GM19035 (cell line): Measurements from ENCODE around the gene WDCP.
A peak's percentile ranks its signal among the peaks of the same experiment; 100 is the strongest.
"Not testable (repeated sequence)": the region's sequence is repeated elsewhere in the genome, so short reads cannot be mapped to it uniquely, and the experiment has no call there.

Experiments used
- ATAC-seq: cut with Tn5 transposase; IDR thresholded peaks from one replicate; pipeline ENCODE4 v1.9.1; 2021; ENCODE audit not compliant: unreplicated experiment

Gene WDCP

DNA sequence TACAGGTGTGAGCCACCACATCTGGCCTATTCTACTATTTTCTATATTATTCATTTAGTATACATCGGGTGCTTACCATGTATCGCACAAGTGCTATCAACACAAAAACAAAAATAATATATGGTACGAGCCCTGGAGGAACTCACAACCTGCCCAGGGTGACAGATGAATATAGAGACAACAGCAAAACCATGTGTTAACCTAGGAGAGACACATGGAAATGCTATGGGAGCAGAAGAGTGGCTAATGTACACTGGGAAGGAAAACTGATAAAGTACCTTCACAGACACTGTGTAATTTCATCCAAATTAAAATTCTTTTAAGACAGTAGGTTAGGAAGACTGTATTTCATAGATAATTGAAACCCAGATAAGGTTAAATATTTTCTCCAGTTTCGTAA is 25.1 kb upstream of the WDCP start:
- no peak for ATAC-seq

DNA sequence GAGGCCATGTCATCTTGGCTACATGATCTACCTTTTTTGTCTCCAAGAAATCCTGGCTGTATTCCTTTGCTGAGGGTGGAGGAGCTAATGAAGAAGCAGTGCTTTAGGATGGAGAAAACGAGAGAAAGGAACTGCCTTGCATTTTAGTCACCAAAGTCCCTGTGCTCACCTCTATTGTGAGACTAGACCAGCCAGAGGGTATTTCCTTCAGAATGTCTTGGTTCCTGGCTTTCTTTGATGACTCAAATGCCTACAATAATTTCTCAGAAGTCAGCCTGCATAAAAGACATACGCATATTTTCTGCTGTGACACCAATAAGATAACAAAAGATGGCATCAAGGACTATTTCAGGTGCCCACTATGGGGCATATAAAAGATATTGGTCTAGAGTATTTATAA is 18.1 kb upstream of the WDCP start:
- ATAC-seq, result no peak

DNA sequence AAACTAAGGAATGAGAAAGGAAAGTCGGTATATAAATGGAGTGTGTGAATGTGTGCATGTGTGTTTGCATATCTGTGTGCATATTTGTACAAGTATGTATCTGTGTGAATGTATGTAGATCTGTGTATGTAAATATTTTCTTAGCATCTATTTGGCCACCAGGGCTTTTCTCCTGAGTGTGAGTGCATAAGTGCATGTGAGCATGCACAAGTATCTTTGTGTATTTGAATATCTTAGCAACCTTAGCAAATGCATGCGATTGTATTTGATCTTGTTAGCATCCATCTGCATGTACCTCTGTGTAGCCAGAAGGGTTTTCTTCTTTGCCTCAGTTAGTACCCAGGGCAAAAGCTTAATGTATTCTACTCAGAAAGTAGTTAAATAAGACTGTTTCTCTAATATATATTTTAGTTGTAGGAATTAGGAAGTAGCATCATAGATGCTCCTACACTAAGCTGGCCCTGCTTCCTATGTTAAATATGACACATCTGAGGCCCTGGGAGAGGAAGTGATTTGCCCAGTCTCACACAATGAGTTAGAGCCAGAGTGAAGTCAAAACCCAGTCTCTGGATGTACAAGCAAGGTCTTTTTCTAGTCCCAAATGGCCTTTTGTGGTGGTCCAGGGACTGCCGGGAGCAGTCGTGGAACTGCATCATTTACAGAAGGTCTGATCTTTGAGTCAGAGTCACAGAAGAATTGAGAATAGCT is 11.5 kb upstream of the WDCP start:
- no peak for ATAC-seq

DNA sequence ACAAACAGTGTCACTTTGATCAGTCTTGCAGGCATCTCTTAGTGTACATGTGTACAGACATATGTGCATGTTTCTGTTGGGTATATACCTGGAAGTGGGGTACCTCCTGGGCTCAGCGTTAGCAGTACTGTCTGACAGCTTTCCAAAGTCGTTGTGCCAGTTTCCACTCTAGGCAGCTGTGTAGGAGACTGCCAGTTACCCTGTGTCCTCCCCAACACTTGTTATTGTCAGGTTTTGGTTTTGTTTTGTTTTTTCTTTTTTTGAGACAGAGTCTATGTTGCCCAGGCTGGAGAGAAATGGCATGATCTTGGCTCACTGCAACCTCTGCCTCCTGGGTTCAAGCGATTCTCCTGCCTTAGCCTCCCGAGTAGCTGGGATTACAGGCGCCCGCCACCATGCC is 8.6 kb upstream of the WDCP start:
- no peak for ATAC-seq

- ATAC-seq, result no peak
Observed at GRCh38 chr2:24054366-24055010, 7.3 kb upstream of the WDCP start.

DNA sequence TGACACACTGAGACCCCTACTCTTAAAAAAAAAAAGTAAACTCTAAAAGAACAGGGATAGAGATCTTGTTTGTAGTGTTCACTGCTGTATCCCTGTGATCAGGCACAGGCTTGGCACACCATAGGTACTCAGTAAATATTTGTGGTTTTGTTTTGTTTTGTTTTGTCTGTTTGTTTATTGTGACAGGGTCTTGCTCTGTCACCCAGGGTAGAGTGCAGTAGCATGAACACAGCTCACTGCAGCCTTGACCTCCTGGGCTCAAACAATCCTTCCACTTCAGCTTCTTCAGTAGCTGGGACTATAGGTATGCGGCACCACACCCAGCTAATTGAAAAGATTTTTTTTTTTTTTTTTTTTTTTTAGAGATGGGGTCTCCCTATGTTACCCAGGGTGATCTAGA is 5.8 kb upstream of the WDCP start:
- no peak for ATAC-seq

DNA sequence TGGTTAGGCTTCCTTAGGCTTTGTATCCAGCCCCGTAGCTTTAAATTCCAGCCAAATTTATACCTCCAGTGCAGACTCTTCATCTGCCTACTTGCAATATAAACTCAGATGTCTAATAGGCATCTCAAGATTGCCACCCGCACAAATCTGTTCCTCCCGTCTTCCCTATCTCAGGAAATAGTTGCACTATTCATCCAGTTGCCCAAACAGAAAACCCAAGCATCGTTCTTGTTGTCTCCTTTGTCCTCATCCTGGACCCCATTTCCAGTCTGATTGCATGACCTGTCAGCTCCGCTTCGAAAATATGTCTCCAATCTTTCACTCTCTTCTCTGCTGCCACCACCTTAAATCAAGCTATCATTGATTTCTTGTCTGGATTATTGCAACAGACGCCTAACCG is 4.6 kb upstream of the WDCP start:
- no peak for ATAC-seq

DNA sequence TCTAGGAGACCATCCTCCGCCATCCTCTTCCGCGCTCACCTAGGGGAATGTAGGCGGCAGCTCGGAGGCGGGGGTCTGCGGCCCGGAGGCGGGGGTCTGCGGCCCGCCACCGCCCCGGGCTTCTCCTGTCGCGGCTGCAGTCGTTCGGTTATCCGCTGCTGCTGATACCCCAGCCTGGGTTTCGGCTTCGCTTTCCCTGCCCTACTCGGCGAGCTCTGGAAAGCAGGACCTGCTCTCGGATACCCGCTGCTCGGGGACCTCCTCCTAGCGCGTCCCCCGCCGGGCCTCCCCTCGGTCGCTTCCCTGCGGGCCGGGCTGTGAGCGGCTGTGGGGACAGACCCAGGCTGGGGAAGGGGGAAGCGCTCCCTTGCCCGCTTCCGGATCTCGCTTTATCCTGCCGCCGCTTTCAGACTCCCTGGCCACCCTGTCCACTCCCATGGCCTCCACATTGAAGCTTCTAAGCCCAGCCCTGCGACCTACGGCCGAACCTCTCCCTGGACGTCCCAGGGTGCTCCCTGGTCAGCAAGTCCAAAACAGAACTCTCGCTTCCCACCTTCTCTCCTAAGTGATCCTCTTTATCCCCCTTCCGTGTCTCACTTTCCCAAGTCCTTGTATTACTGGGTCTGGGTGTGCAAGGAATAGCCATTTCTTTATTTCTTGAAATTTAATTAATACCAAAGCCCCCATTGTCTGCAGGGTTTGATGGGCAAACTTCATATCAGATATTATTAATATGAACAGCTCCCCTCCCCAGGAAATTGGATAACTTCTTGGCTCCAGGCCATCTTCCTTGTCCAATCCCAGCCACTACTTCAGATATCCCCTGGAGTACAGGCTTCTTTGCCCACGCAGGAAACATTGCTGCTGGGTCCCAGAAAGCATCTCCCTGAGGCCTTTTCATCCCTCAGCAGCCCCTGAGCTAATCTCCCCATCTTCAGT is 3.1 kb upstream of the WDCP start:
- no peak for ATAC-seq

DNA sequence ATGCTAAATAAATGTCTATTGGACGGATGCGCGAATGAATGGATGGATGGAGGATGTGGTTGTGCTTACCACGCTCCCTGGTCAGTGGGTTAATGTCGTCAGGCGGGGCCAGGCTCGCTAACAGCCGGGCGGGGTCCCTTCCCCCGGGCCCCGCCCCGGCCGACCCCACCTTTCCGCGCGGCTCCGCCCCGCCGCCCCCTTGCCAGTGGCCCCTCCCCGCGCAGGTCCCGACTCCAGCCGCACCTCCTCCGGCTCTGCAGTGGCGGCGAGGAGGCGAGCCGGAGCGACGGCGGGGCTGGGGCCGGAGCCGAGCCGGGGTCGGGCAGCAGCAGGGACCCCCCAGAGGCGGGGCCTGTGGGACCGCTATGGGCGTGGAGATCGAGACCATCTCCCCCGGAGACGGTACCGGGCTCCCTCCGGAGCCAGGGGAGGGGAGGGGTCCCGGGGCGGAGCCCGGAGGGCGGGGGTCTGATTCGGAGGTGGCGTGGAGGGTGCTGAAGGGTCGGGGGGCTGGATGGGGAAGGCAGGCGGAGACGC is 2.4 kb upstream of the WDCP start, which contains the start of gene FKBP1B:
TSS of gene FKBP1B (plus strand) at position 257 of the 537 bp plus-strand sequence. CDS start at position 366, 109 bp downstream.
- ATAC-seq, result no peak

GRCh38 chr2:24048769-24049484 is 1.7 kb upstream of the WDCP start:
- ATAC-seq, result no peak

- ATAC-seq, result peak; percentile 5
Observed at GRCh38 chr2:24047703-24048033, 477 bp upstream of the WDCP start.

DNA sequence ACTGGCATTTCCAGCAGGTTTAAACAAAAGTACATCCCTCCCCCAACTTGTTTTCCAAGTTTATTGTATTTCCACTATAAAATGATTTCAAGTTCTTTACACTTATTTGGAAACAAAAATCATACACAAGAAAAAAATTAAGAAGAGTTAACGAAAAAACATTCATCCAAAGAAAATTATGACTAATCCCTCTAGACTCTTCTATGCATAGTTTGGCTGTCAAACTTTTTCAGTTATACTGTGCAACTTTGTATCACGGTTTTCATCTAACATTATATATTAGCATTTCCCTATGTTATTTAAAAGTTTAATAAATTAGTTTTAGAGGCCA is 627 bp downstream of the WDCP start:
- no peak for ATAC-seq

DNA sequence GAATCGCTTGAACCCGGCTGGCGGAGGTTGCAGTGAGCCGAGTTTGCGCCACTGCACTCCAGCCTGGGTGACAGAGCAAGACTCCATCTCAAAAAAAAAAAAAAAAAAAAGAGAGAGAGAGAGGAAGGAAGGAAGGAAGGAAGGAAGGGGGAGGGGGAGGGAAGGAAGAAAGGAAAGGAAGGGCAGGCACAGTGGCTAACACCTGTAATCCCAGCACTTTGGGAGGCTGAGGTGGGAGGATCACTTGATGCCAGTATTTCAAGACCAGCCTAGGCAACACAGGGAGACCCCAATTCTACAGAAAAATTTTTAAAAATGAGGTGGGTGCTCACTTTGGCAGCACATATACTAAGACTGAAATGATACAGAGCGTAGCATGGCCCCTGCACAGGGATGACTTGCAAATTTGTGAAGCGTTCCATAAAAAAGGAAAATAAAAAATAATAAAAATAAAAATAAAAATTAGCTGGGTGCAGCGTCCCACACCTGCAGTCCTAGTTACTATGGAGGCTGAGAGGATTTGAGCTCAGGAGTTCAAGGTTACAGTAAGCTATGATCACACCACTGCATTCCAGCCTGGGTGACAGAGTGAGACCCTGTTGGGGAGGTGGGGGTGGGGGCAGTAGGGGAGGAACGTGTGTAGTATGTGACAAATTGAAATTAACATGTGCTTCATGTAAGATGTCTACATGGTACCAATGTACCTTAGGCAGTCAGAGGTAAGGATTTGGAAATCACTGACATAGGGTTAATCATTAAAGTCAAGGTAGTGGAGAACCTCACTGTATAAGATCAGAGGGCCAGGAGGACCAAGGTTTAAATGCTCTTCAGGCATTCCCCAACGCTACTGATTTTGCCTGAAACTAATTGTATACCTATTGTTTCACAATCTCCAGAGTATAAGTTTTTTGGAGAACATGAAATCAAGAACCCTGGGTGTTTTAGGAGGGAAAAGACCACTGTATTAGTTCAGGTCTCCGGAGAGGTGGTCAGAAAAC is 1.4 kb downstream of the WDCP start:
- no peak for ATAC-seq

- not testable (repeated sequence) for ATAC-seq
Observed at GRCh38 chr2:24043133-24043532, 4.1 kb downstream of the WDCP start.

GRCh38 chr2:24040511-24040910 is 6.7 kb downstream of the WDCP start:
- no peak for ATAC-seq

GRCh38 chr2:24038786-24039499 is 8.2 kb downstream of the WDCP start:
- ATAC-seq, result no peak

DNA sequence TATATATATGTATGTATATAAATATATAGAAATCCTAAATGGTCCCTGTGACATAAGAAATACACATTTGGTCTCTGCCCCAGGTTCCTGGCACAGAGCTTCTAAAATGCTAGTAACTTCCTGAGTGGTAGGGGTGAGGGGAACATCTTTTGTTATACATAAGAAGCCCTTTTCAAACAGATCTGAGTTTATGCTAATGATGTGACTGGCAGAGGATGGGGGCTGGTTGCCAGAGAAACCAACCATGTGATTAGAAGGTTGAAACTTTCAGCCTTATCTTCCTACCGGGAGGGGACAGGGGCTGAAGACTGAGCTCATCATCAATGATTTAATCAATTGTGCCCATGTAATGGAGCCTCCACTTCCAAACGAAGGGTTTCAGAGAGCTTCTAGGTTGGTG is 21.0 kb downstream of the WDCP start:
- no peak for ATAC-seq

DNA sequence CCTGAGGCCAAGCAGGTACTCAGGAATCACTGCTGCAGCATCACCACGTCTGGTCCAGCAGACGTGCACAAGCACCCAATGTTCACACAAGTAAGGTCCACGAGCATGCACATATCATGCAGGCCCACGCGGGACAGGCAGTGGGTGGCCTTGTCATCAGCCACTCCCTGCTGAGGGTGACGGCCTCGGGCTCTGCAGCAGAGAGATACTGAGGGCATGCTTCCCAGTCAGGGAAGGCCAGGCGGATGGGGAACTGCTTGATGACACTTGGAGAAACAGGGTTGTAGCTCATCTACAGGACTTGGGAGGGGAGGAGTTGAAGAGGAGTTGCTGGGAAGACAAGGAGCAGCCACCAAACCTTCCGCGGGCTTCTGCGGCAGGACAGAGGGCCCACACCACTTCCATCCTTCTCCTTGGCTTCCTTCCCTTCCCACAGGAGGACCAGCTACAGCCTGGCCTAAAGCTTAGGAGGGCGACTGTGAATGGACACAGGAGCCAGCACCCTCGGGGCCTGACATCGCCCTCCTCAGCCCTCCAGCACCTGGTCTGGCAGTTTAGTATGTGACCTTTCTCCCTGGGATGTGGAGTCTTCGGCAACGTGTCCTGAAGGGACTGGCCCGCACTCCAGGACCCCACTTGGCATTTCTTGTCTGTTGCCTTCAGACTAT is 22.1 kb downstream of the WDCP start:
- ATAC-seq, result no peak

GRCh38 chr2:24024018-24024417 is 23.2 kb downstream of the WDCP start:
- no peak for ATAC-seq
